ENCODE measurements around the gene PPP1R14C.

DNA sequence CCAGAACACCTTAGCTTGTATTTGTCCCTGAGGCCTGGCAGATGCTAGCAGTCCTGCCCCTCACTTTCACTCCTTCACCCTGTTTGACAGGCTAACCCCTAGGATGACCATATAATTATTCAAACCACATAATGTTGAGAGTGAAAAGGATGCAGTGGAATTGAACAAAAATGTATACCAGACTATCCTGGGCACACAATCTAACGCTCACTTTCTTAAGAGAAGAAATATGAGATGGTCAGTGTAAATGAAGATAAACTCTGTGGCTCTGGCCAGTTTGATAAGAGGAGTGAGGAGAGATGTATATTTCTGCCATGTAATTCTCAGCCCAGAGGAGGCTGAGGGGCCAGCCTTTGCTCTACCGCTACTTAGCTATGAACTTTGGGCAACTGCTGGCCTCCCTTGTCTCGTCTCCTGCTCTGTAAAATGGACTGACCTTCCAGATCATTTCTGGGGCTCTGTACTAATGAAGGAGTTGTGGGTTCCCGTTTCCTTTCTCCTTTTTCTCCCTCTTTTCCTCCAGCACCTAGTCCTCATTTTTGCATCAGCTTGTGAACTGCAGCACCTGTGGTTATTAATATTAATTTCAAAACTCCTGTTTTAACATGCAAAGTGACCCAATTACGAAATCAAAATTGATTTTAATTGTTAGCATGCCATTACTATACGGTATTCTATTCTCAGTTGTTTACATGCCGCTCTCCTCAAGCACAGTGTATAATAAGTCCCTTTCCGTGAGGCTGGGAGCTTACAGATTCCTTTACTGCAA lies 133.5 kb downstream of the PPP1R14C start:
- TF ChIP-seq, protein P1, sequence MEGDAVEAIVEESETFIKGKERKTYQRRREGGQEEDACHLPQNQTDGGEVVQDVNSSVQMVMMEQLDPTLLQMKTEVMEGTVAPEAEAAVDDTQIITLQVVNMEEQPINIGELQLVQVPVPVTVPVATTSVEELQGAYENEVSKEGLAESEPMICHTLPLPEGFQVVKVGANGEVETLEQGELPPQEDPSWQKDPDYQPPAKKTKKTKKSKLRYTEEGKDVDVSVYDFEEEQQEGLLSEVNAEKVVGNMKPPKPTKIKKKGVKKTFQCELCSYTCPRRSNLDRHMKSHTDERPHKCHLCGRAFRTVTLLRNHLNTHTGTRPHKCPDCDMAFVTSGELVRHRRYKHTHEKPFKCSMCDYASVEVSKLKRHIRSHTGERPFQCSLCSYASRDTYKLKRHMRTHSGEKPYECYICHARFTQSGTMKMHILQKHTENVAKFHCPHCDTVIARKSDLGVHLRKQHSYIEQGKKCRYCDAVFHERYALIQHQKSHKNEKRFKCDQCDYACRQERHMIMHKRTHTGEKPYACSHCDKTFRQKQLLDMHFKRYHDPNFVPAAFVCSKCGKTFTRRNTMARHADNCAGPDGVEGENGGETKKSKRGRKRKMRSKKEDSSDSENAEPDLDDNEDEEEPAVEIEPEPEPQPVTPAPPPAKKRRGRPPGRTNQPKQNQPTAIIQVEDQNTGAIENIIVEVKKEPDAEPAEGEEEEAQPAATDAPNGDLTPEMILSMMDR (conservative IDR thresholded peaks at IDR 0.05 in 1 of 2, IDR thresholded peaks at IDR 0.05 in 1 of 2; ENCODE audit: low read depth in 1 of 2, low read length in 2 of 2): no peak
- no peak for TF ChIP-seq EZH2 (IDR thresholded peaks at IDR 0.05; ENCODE audit: low read length, missing control alignments)

All from fibroblast of lung (primary cell).